K562 (cell line): ENCODE data around the gene AGPAT1. TPM values are rescaled to one million over a fixed set of nuclear protein-coding genes. Genes with fewer than 3 reads are reported as not detected.

ENCODE experiments used
- CCAR2 ChIP-seq: fragments of 200-400 bp; formaldehyde crosslinking; IDR thresholded peaks from 2 replicates; pipeline ENCODE4 v1.6.1; 2017; ENCODE audit warnings: mild to moderate bottlenecking, low read depth, low read length
- COPS2 ChIP-seq: fragments of 450-650 bp; conservative IDR thresholded peaks from 2 replicates; pipeline ENCODE4 v1.6.1; 2016; ENCODE audit warnings: mild to moderate bottlenecking, moderate library complexity
- HMG20B ChIP-seq: fragments of 250-450 bp; sonication (Bioruptor Pico); IDR thresholded peaks from 2 replicates; pipeline ENCODE4 v1.5.0; 2021; ENCODE audit warnings: mild to moderate bottlenecking
- HNRNPK ChIP-seq: fragments of 200-400 bp; formaldehyde crosslinking; IDR thresholded peaks from one replicate; pipeline ENCODE4 v1.6.1; 2018; ENCODE audit warnings: mild to moderate bottlenecking, low read depth, low read length; ENCODE audit not compliant: poor library complexity, severe bottlenecking
- HOXB6 ChIP-seq: fragments of 250-450 bp; sonication (Bioruptor Pico); IDR thresholded peaks from 2 replicates; pipeline ENCODE4 v1.5.1; 2022; ENCODE audit warnings: mild to moderate bottlenecking, borderline replicate concordance
- MTA1 ChIP-seq: fragments of 450-650 bp; IDR thresholded peaks from 2 replicates; pipeline ENCODE4 v1.6.1; 2017; ENCODE audit warnings: borderline replicate concordance
- OTX1 ChIP-seq: fragments of 450-650 bp; formaldehyde crosslinking; IDR thresholded peaks from 2 replicates; pipeline ENCODE4 v1.4.0; 2022; ENCODE audit warnings: mild to moderate bottlenecking
- PML ChIP-seq: IDR thresholded peaks from 2 replicates; pipeline ENCODE4 v1.6.1; 2012; ENCODE audit warnings: low read length, inconsistent platforms
- RHOXF2B ChIP-seq: fragments of 250-450 bp; sonication (Bioruptor Pico); conservative IDR thresholded peaks from 2 replicates; pipeline ENCODE4 v1.5.1; 2021
- SETDB1 ChIP-seq: IDR thresholded peaks from one replicate; pipeline ENCODE4 v1.6.1; 2012; ENCODE audit warnings: low read length, control low read depth, inconsistent platforms
- SMAD3 ChIP-seq: fragments of 450-650 bp; formaldehyde crosslinking; conservative IDR thresholded peaks from 2 replicates; pipeline ENCODE4 v1.4.0; 2020; ENCODE audit warnings: mild to moderate bottlenecking
- SMAD4 ChIP-seq: fragments of 250-450 bp; sonication (Bioruptor Pico); conservative IDR thresholded peaks from 2 replicates; pipeline ENCODE4 v1.8.0; 2021; ENCODE audit warnings: inconsistent platforms, mild to moderate bottlenecking, moderate library complexity
- SMARCC2 ChIP-seq: fragments of 450-650 bp; IDR thresholded peaks from 2 replicates; pipeline ENCODE4 v1.6.1; 2017; ENCODE audit warnings: antibody characterized with exemption, moderate library complexity, mild to moderate bottlenecking, low read depth
- SMC3 ChIP-seq: conservative IDR thresholded peaks from 2 replicates; pipeline ENCODE4 v1.6.1; 2011; ENCODE audit warnings: low read depth, low read length, improper control_type of control experiment; ENCODE audit not compliant: insufficient read depth
- SPI1 ChIP-seq: IDR thresholded peaks from 2 replicates; pipeline ENCODE4 v1.6.1; 2011; ENCODE audit warnings: low read depth, low read length, control low read depth, borderline replicate concordance
- TEAD4 ChIP-seq, 2 experiments: sonication (generic) in 1 of 2; formaldehyde crosslinking in 1 of 2; IDR thresholded peaks; 2 replicates each; pipeline versions ENCODE4 v1.6.1 to v1.8.0; 2012 to 2022; ENCODE audit warnings: borderline replicate concordance in 1 of 2, inconsistent platforms in 1 of 2, low read length in 1 of 2, mild to moderate bottlenecking in 1 of 2, missing genetic modification reagents in 1 of 2
- ZFX ChIP-seq: sonication (generic); formaldehyde crosslinking; IDR thresholded peaks from 2 replicates; pipeline ENCODE4 v1.8.0; 2022; ENCODE audit warnings: mild to moderate bottlenecking, missing genetic modification reagents, moderate library complexity
- ZNF140 ChIP-seq: fragments of 250-450 bp; sonication (Bioruptor Pico); IDR thresholded peaks from 2 replicates; pipeline ENCODE4 v1.8.0; 2021; ENCODE audit warnings: moderate library complexity, mild to moderate bottlenecking, inconsistent platforms
- ZNF668 ChIP-seq: fragments of 250-450 bp; sonication (Bioruptor Pico); IDR thresholded peaks from 2 replicates; pipeline ENCODE4 v1.8.0; 2022; ENCODE audit warnings: mild to moderate bottlenecking, inconsistent platforms
- polyA plus RNA-seq, 8 experiments: library from polyadenylated mRNA; depleted of rRNA in 4 of 8; stranded (reverse) in 5 of 8; unstranded in 3 of 8; fragments of >200 nt; fragmentation: Nextera tagmentation in 2 of 8; fragmentation: Illumina TruSeq in 1 of 8; extraction: Ambion mirVana in 2 of 8; extraction: Trizol in 1 of 8; gene quantifications; 2 replicates each; pipeline versions ENCODE4 v1.2.1 to v1.2.3, GENCODE V29; 2011 to 2014; ENCODE audit warnings: inconsistent platforms in 1 of 8, missing spikeins in 1 of 8
- total RNA-seq, 7 experiments: library from RNA; depleted of rRNA in 6 of 7; stranded (reverse); fragments of >200 nt in 6 of 7; fragmentation: Illumina TruSeq in 2 of 7; extraction: Trizol in 2 of 7; gene quantifications; 2 replicates each; pipeline versions ENCODE4 v1.2.1 to v1.2.3, GENCODE V29; 2011 to 2021; ENCODE audit warnings: low replicate concordance in 1 of 7
- TF ChIP-seq, protein P1 (sequence below), 2 experiments: fragments of 450-650 bp in 1 of 2; sonication (generic) in 1 of 2; formaldehyde crosslinking in 1 of 2; IDR thresholded peaks in 1 of 2; conservative IDR thresholded peaks in 1 of 2; 2 replicates each; pipeline versions ENCODE4 v1.6.1 to v1.8.1; 2016 to 2023; ENCODE audit warnings: mild to moderate bottlenecking in 2 of 2, moderate library complexity in 2 of 2, inconsistent platforms in 1 of 2, missing genetic modification reagents in 1 of 2
- TF ChIP-seq, protein P2 (sequence below), 2 experiments: fragments of 450-650 bp in 1 of 2; IDR thresholded peaks; 2 replicates each; pipeline ENCODE4 v1.6.1; 2011 to 2017; ENCODE audit warnings: low read depth in 2 of 2, antibody characterized with exemption in 1 of 2, borderline replicate concordance in 1 of 2, low read length in 1 of 2, mild to moderate bottlenecking in 1 of 2, mixed read lengths in 1 of 2; ENCODE audit not compliant: control insufficient read depth in 1 of 2
- TF ChIP-seq, protein P3 (sequence below), 2 experiments: fragments of 250-450 bp in 1 of 2; fragments of 450-650 bp in 1 of 2; sonication (Bioruptor Pico) in 1 of 2; IDR thresholded peaks; 2 replicates each; pipeline versions ENCODE4 v1.6.1 to v1.8.0; 2016 to 2021; ENCODE audit warnings: mild to moderate bottlenecking in 2 of 2, moderate library complexity in 2 of 2, missing compliant biosample characterization in 1 of 2, missing genetic modification characterization in 1 of 2

Gene AGPAT1
- total and polyA plus RNA-seq, 9 of the 15 experiments (the other 6 are each of a cell fraction or from before 2014, with no cell fraction given): 37.9 to 176 (median 69.4) TPM

GRCh38 chr6:32166411-32167061, 9.3 kb downstream of the AGPAT1 start (continued):
- TF ChIP-seq TEAD4 (IDR thresholded peaks at IDR 0.05; ENCODE audit: low read length) (no peak), TEAD4 (CRISPR knock-in tag; IDR thresholded peaks at IDR 0.05; ENCODE audit: borderline replicate concordance) (no peak), OTX1 (CRISPR knock-in tag) (no peak), HOXB6 (CRISPR knock-in tag) (no peak), RHOXF2B (CRISPR knock-in tag) (no peak), SMAD3 (no peak), HMG20B (CRISPR knock-in tag) (no peak), ZFX (CRISPR knock-in tag) (no peak), SPI1 (no peak), PML (0 out of 2 replicates have a peak, but pooled peaks have one; percentile 8), ZNF140 (CRISPR knock-in tag) (no peak), ZNF668 (CRISPR knock-in tag) (no peak), SETDB1 (no peak), SMAD4 (CRISPR knock-in tag) (no peak), COPS2 (no peak), SMARCC2 (no peak), SMC3 (no peak), MTA1 (no peak), HNRNPK (no peak), CCAR2 (no peak)
- TF ChIP-seq, protein P1, sequence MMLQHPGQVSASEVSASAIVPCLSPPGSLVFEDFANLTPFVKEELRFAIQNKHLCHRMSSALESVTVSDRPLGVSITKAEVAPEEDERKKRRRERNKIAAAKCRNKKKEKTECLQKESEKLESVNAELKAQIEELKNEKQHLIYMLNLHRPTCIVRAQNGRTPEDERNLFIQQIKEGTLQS (IDR thresholded peaks at IDR 0.05): peak; percentile 56
- TF ChIP-seq, protein P1 (CRISPR knock-in tag; conservative IDR thresholded peaks at IDR 0.05): no peak
- TF ChIP-seq, protein P2, sequence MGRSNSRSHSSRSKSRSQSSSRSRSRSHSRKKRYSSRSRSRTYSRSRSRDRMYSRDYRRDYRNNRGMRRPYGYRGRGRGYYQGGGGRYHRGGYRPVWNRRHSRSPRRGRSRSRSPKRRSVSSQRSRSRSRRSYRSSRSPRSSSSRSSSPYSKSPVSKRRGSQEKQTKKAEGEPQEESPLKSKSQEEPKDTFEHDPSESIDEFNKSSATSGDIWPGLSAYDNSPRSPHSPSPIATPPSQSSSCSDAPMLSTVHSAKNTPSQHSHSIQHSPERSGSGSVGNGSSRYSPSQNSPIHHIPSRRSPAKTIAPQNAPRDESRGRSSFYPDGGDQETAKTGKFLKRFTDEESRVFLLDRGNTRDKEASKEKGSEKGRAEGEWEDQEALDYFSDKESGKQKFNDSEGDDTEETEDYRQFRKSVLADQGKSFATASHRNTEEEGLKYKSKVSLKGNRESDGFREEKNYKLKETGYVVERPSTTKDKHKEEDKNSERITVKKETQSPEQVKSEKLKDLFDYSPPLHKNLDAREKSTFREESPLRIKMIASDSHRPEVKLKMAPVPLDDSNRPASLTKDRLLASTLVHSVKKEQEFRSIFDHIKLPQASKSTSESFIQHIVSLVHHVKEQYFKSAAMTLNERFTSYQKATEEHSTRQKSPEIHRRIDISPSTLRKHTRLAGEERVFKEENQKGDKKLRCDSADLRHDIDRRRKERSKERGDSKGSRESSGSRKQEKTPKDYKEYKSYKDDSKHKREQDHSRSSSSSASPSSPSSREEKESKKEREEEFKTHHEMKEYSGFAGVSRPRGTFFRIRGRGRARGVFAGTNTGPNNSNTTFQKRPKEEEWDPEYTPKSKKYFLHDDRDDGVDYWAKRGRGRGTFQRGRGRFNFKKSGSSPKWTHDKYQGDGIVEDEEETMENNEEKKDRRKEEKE (IDR thresholded peaks at IDR 0.05; ENCODE audit: borderline replicate concordance in 1 of 2, control insufficient read depth in 1 of 2, low read depth in 2 of 2, low read length in 1 of 2): no peak
- TF ChIP-seq, protein P3, sequence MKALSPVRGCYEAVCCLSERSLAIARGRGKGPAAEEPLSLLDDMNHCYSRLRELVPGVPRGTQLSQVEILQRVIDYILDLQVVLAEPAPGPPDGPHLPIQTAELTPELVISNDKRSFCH (CRISPR knock-in tag; IDR thresholded peaks at IDR 0.05): no peak
- TF ChIP-seq, protein P3 (tag; IDR thresholded peaks at IDR 0.05): no peak
